HG02623 (cell line): ENCODE measurements around the gene ZKSCAN3.
"Not testable (repeated sequence)": the region's sequence is repeated elsewhere in the genome, so short reads cannot be mapped to it uniquely, and the experiment has no call there.

ENCODE experiments used
- ATAC-seq: cut with Tn5 transposase; IDR thresholded peaks from one replicate; pipeline ENCODE4 v1.9.1; 2021; ENCODE audit warnings: moderate library complexity; ENCODE audit not compliant: unreplicated experiment

Gene ZKSCAN3

GRCh38 chr6:28371280-28371679 lies 21.5 kb downstream of the ZKSCAN3 start:
- ATAC-seq: no peak

DNA sequence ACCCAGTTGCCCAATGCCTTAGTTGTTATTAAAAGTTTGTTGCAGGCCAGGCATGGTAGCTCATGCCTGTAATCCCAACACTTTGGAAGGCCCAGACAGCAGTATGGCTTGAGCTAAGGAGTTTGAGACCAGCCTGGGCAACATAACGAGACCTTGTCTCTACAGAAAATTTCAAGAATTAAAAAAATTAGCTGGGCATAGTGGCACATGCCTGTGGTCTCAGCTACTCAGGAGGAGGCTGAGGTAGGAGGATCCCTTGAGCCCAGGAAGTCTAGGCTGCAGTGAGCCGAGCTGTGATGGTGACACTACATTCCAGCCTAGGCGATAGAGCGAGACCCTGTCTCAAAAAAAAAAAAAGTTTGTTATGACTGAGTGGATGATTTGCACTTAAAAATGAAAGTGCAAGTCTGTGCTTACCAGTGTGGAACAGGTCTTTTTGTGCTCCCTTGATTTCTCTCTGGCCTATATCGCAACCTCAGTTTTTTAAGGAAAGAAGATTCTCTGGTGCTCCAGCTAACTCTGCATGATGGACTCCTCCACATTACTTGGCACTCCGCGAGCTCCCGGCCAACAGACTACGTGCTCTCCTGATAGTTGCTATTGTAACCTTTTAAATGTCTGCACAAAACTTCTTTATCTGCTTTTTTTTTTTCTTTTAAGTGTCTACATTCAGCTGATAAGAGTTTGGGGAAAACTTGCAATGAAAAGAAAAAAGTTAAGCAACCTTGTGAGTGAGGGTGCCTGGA lies 22.1 kb downstream of the ZKSCAN3 start:
- no peak for ATAC-seq

GRCh38 chr6:28373925-28374324 lies 24.2 kb downstream of the ZKSCAN3 start:
- ATAC-seq: no peak

- ATAC-seq: no peak
Observed at GRCh38 chr6:28377879-28378278, 28.1 kb downstream of the ZKSCAN3 start.

DNA sequence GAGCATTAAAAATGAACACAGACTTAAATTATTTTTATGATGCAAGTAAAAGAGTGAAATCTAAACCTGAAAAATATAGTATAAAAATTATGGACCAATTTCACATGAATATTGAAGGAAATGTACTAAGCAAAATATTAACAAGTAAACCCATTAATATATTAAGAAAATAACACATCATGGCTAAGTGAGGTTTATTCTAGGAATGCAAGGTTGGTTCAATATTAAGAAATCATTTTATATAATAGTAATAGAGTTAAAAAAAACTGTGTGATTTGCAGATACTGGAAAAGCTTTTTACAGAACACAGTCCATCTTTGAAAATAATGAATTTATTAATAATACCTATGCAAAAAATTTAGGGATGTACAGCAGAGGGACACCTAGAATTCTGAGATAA lies 28.9 kb downstream of the ZKSCAN3 start:
- ATAC-seq: no peak

DNA sequence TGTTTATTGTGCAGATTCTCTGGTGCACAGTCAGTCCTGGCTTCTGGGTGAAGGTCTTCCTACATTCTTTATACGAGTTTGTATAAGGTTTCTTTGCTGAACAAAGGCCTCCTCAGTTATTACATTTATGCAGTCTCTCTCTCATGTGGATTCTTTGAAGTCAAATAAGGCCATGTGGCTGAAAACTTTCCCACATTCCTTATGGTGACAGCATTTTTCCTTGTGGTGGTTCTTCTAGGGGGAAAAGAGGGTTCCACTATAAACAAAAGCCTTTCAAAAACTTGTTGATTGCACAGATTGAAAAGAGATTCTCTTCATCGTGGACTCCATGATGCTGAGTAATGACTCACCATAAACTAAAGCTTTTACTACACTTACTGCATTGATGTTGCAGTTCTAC lies 30.6 kb downstream of the ZKSCAN3 start:
- ATAC-seq: no peak

GRCh38 chr6:28383235-28384142 lies 33.7 kb downstream of the ZKSCAN3 start:
- peak; percentile 87 for ATAC-seq

GRCh38 chr6:28384143-28384533 lies 34.4 kb downstream of the ZKSCAN3 start:
- no peak for ATAC-seq

GRCh38 chr6:28390688-28391087 lies 40.9 kb downstream of the ZKSCAN3 start:
- no peak for ATAC-seq

- ATAC-seq: no peak
Observed at GRCh38 chr6:28393912-28394662, 44.3 kb downstream of the ZKSCAN3 start.

- ATAC-seq: no peak
Observed at GRCh38 chr6:28395918-28396317, 46.2 kb downstream of the ZKSCAN3 start.

GRCh38 chr6:28399350-28400121 lies 49.8 kb downstream of the ZKSCAN3 start, which contains the start of gene ZSCAN12:
ZSCAN12 (minus strand) TSS chr6:28399747; CDS start chr6:28398405, 1,342 bp downstream.
- ATAC-seq: peak; percentile 91

- ATAC-seq: no peak
Observed at GRCh38 chr6:28400122-28400451, 50.3 kb downstream of the ZKSCAN3 start.

DNA sequence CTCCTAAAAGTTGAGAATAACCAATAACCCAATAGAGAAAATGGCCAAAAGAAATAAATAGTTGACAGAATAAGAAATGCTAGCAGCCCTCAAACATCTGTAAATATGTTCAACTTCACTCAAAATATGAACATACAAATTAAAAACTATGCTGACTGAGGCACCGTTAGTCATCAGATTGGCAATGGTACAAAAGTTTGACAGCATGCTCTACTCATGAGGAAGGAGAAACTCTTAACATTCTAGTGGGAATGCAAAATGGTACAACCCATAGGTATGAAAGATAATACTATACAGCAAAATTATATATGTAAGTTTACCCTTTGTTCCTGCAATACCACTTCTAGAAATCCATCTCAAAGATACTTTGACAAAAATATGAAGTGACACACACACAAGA lies 51.4 kb downstream of the ZKSCAN3 start:
- no peak for ATAC-seq

GRCh38 chr6:28402197-28402596 lies 52.5 kb downstream of the ZKSCAN3 start:
- ATAC-seq: no peak

GRCh38 chr6:28403923-28404322 lies 54.2 kb downstream of the ZKSCAN3 start:
- ATAC-seq: not testable (repeated sequence)

DNA sequence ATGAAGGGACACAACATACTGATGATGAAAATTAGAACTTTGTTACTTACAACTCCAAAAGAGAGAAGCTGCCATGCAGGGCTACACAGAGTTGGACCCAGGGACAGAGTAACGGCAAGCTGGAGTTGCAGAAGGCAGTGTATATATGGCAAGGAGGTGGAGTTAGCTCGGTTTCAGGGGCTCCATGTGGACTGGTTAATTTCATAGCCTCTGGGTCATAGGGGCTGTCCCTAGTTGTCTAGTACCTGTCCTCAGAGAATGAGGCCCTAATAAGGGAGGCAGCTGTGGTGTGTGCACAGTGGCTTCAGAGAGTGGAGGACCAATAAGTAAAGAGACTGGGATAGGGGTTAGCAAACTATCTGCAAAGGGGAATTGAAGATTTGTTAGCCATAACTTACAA lies 57.7 kb downstream of the ZKSCAN3 start:
- no peak for ATAC-seq

- no peak for ATAC-seq
Observed at GRCh38 chr6:28408076-28408802, 58.5 kb downstream of the ZKSCAN3 start.

DNA sequence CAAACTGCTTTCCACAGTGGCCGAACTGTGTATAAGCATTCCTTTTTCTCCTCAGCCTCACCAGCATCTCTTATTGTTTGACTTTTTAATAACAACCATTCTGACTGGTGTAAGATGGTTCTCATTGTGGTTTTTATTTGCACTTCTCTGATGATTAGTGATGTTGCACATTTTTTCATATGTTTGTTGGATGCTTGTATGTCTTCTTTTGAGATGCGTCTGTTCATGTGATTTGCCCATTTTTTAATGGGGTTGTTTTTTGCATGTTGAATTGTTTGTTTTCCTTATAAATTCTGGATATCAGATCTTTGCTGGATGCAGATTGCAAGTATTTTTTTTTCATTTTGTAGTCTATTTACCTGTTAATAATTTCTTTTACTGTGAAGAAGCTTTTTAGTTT lies 61.0 kb downstream of the ZKSCAN3 start:
- ATAC-seq: no peak

- no peak for ATAC-seq
Observed at GRCh38 chr6:28413681-28414080, 63.9 kb downstream of the ZKSCAN3 start.
